ENCODE measurements around the gene ELOB. TPM values are rescaled to one million over a fixed set of nuclear protein-coding genes. Genes with fewer than 3 reads are reported as not detected.

Gene ELOB
- total and polyA plus RNA-seq, 2 of the 13 experiments (the other 11 are each of a cell fraction or from before 2014, with no cell fraction given) = 208 to 225 TPM

DNA sequence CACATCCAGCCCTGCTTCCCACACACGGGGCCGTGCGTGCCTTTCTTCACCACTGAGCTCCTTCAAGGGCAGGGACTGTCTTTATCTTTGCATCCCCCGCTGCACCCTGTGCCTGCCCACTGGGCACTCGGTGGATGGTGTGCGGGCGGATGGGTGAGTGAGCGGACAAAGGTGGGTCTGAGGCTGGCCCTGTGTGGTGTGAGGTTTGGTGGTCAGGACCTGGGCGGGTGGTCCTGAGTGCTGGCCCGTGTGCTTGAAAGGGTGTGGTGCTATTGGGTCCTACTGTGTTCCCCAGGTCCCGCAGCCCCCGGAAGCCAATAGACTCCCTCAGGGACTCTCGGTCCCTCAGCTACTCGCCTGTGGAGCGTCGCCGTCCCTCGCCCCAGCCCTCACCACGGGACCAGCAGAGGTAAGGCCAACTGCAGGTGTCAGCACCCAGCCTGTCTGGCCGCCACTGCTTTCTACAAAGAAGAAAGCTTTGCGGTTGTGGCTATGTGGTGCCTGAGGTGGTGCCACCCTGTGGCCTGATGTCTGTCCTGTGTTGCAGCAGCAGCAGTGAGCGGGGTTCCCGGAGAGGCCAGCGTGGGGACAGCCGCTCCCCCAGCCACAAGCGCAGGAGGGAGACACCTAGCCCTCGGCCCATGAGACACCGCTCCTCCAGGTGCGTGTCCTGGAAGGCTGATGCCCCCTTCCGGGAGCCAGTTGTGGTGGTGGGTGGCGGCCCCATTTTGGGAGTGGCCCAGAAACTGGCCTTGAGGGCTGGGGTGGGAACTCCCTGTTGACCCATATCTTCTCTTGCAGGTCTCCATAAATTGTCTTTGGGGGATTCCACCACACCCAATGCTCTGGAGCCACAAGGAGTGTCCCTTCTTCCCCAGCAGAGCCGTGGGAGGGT, 6.8 kb downstream of the ELOB start:
- Histone ChIP-seq H3K27ac (ENCODE audit: extremely low read length, insufficient read depth, low read length) (no peak overlapping the region), H3K79me2 (ENCODE audit: insufficient read depth, low read length) (peaks cover 18% of the 10 kb centered on the region), H2AFZ (ENCODE audit: low read length) (no peak overlapping the region), H3K4me2 (ENCODE audit: low read depth, low read length) (no peak overlapping the region), H3K4me1 (ENCODE audit: insufficient read depth, low read length) (peaks cover 5% of the 10 kb centered on the region), H3K9me3 (ENCODE audit: low read length) (no peaks in the 10 kb centered on the region), H4K20me1 (ENCODE audit: insufficient read depth, low read length) (peaks cover 7% of the 10 kb centered on the region; the same call in 1 of the 2 replicates), H3K36me3 (replicated peaks in 1 of 2; ENCODE audit: control insufficient read depth in 1 of 2, insufficient read depth in 2 of 2, low read length in 2 of 2) (peaks cover 50 to 90% of the 10 kb centered on the region in 2 experiments), H3K4me3 (replicated peaks in 1 of 3; ENCODE audit: insufficient read depth in 1 of 3, low read depth in 2 of 3, low read length in 3 of 3) (no peak overlapping the region), H3K27me3 (ENCODE audit: control insufficient read depth in 1 of 2, insufficient read depth in 2 of 2, low read length in 2 of 2) (no peaks in the 10 kb centered on the region), H3K9ac (ENCODE audit: insufficient read depth, low read depth, low read length) (no peak overlapping the region)
- no peak for DNase-seq (ENCODE audit: low spot score)
- WGBS (ENCODE audit: low lambda C conversion rate) = 97% methylated on average over 19 of the region's 32 CpGs
- intact Hi-C loops (cut with micrococcal nuclease; ENCODE audit: unreplicated experiment) = no loop called here
- peak; percentile 21 for ATAC-seq
- no TSS peak for BruUV-seq (replicated peaks)
- POLR2A ChIA-PET = no interaction called here
- FAIRE-seq = no peak
- CTCF ChIA-PET (ENCODE audit: low intra/inter-chr PET ratio, low total read pairs) = no interaction called here
- in situ Hi-C loops (cut with HindIII; ENCODE audit: extremely low pct_ligation_motif_present, low pct_unique_long_range_greater_than_20kb) = no loop called here
- TF ChIP-seq, protein P1, sequence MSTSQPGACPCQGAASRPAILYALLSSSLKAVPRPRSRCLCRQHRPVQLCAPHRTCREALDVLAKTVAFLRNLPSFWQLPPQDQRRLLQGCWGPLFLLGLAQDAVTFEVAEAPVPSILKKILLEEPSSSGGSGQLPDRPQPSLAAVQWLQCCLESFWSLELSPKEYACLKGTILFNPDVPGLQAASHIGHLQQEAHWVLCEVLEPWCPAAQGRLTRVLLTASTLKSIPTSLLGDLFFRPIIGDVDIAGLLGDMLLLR (CRISPR knock-in tag; IDR thresholded peaks at IDR 0.05) = no peak
- no peak for TF ChIP-seq ATF2 (CRISPR knock-in tag; IDR thresholded peaks at IDR 0.05)
- 0 out of 2 replicates have a peak, but pooled peaks have one; percentile 37 for TF ChIP-seq ZFP91 (CRISPR knock-in tag; IDR thresholded peaks at IDR 0.05; ENCODE audit: borderline replicate concordance)
- TF ChIP-seq ZNF335 (CRISPR knock-in tag; IDR thresholded peaks at IDR 0.05) = no peak
- TF ChIP-seq EEA1 (CRISPR knock-in tag; IDR thresholded peaks at IDR 0.05; ENCODE audit: borderline replicate concordance) = no peak
- no peak for TF ChIP-seq RFX1 (IDR thresholded peaks at IDR 0.05)
- TF ChIP-seq ARID5B (CRISPR knock-in tag; IDR thresholded peaks at IDR 0.05) = no peak
- no peak for TF ChIP-seq ZNF33A (CRISPR knock-in tag; IDR thresholded peaks at IDR 0.05; ENCODE audit: borderline replicate concordance)
- no peak for TF ChIP-seq ZNF788 (CRISPR knock-in tag; IDR thresholded peaks at IDR 0.05; ENCODE audit: borderline replicate concordance)
- no peak for TF ChIP-seq ZNF101 (CRISPR knock-in tag; IDR thresholded peaks at IDR 0.05; ENCODE audit: borderline replicate concordance, low read depth)
- no peak for TF ChIP-seq ZSCAN22 (CRISPR knock-in tag; IDR thresholded peaks at IDR 0.05)
- peak in 1 of 2 experiments; percentile 30; a peak in 1 of 4 replicates for TF ChIP-seq POLR2A (IDR thresholded peaks at IDR 0.05; ENCODE audit: insufficient read depth in 1 of 2, low read depth in 2 of 2, low read length in 2 of 2)
- peak; percentile 88 for TF ChIP-seq ZBTB33 (CRISPR knock-in tag; IDR thresholded peaks at IDR 0.05)
- no peak for TF ChIP-seq ZNF792 (CRISPR knock-in tag; IDR thresholded peaks at IDR 0.05)

Data from HepG2 (cell line).